Measurements from ENCODE around the gene TRPM3.

The TRPM3 gene

DNA sequence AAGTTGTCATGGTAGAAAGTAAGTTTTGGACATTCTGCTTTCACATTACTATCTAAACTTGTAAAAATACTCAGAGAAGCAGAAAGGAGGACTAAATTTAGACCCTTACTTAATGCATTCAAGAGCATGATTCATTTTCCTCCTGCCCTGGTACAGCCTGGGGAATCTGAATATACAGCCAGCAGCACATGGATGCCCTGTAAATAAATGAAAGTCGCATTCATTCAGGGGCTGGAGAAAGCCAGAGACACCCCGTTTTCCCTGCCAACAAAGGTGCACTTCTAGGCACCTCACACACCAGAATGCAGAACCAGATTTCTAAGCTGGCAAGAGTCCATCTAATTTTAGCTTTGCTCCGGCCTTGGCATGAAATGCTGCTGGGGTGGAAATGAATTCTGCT is 534.2 kb downstream of the TRPM3 start:
- Histone ChIP-seq H3K9me3 (ENCODE audit: control insufficient read depth, insufficient read depth, low read depth, low read length) (no peaks in the 10 kb centered on the region), H3K27ac (ENCODE audit: extremely low read depth, low read depth, low read length) (no peak overlapping the region), H3K36me3 (ENCODE audit: control insufficient read depth in 2 of 2, insufficient read depth in 1 of 2, low read length in 2 of 2) (no peaks in the 10 kb centered on the region), H3K4me3 (ENCODE audit: low read depth, low read length) (no peak overlapping the region), H3K4me1 (ENCODE audit: control insufficient read depth, insufficient read depth, low read length) (no peaks in the 10 kb centered on the region)
- TF ChIP-seq PRDM1 (tag by site-specific recombination; IDR thresholded peaks at IDR 0.05): 0 out of 2 replicates have a peak, but pooled peaks have one; percentile 32
- no peak for TF ChIP-seq SP7 (tag by site-specific recombination; IDR thresholded peaks at IDR 0.05)
- peak; percentile 85 for TF ChIP-seq ZBTB20 (tag by site-specific recombination; IDR thresholded peaks at IDR 0.05)
- TF ChIP-seq ZNF157 (tag by site-specific recombination; IDR thresholded peaks at IDR 0.05): no peak
- ChIA-PET CTCF (interaction anchor here (0.7 kb wide), 1 partner anchor 1873 kb away, joined by 3 read pairs; no protein-coding TSS in a partner anchor), POLR2A (no interaction called here)

DNA sequence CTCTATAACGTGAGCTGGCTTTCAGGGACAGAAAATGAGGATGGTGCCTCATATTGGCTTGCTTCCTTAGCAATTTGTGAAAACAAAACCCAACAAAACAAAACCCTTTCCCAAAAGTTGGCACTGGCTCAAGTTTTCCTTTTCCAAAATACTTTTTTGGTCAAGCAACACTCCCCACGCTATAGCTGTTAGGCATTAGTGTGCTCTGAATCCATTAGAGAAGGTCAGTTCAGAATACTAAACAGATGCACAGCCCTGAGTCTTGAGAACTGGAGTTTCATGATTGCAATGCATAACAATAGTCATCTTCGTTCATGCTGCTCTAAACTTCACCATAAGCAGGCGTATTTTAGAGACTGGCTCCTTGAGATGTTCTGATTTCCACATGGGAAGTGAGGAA is 534.9 kb downstream of the TRPM3 start:
- Histone ChIP-seq H3K36me3 (ENCODE audit: control insufficient read depth in 2 of 2, insufficient read depth in 1 of 2, low read length in 2 of 2) (no peaks in the 10 kb centered on the region), H3K27ac (ENCODE audit: extremely low read depth, low read depth, low read length) (no peak overlapping the region), H3K4me1 (ENCODE audit: control insufficient read depth, insufficient read depth, low read length) (no peaks in the 10 kb centered on the region), H3K9me3 (ENCODE audit: control insufficient read depth, insufficient read depth, low read depth, low read length) (no peaks in the 10 kb centered on the region), H3K4me3 (ENCODE audit: low read depth, low read length) (no peak overlapping the region)
- POLR2A ChIA-PET: no interaction called here
- CTCF ChIA-PET: interaction anchor here (1.4 kb wide), 1 partner anchor 12 kb away, joined by 4 read pairs; no protein-coding TSS in a partner anchor
- TF ChIP-seq ZNF701 (tag by site-specific recombination; IDR thresholded peaks at IDR 0.05) (no peak), ZNF600 (tag by site-specific recombination; IDR thresholded peaks at IDR 0.05) (no peak), ZNF501 (tag by site-specific recombination; IDR thresholded peaks at IDR 0.05) (no peak), ZNF549 (tag by site-specific recombination; IDR thresholded peaks at IDR 0.05) (no peak), WT1 (tag by site-specific recombination; IDR thresholded peaks at IDR 0.05) (no peak), GFI1B (tag by site-specific recombination; IDR thresholded peaks at IDR 0.05) (no peak), ZNF677 (tag by site-specific recombination; IDR thresholded peaks at IDR 0.05) (no peak), ZNF48 (tag by site-specific recombination; IDR thresholded peaks at IDR 0.05) (no peak)
- TF ChIP-seq, protein P1, sequence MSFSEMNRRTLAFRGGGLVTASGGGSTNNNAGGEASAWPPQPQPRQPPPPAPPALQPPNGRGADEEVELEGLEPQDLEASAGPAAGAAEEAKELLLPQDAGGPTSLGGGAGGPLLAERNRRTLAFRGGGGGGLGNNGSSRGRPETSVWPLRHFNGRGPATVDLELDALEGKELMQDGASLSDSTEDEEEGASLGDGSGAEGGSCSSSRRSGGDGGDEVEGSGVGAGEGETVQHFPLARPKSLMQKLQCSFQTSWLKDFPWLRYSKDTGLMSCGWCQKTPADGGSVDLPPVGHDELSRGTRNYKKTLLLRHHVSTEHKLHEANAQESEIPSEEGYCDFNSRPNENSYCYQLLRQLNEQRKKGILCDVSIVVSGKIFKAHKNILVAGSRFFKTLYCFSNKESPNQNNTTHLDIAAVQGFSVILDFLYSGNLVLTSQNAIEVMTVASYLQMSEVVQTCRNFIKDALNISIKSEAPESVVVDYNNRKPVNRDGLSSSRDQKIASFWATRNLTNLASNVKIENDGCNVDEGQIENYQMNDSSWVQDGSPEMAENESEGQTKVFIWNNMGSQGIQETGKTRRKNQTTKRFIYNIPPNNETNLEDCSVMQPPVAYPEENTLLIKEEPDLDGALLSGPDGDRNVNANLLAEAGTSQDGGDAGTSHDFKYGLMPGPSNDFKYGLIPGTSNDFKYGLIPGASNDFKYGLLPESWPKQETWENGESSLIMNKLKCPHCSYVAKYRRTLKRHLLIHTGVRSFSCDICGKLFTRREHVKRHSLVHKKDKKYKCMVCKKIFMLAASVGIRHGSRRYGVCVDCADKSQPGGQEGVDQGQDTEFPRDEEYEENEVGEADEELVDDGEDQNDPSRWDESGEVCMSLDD (tag by site-specific recombination; IDR thresholded peaks at IDR 0.05): no peak
- TF ChIP-seq, protein P2, sequence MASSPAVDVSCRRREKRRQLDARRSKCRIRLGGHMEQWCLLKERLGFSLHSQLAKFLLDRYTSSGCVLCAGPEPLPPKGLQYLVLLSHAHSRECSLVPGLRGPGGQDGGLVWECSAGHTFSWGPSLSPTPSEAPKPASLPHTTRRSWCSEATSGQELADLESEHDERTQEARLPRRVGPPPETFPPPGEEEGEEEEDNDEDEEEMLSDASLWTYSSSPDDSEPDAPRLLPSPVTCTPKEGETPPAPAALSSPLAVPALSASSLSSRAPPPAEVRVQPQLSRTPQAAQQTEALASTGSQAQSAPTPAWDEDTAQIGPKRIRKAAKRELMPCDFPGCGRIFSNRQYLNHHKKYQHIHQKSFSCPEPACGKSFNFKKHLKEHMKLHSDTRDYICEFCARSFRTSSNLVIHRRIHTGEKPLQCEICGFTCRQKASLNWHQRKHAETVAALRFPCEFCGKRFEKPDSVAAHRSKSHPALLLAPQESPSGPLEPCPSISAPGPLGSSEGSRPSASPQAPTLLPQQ (tag by site-specific recombination; IDR thresholded peaks at IDR 0.05): no peak
- TF ChIP-seq, protein P3, sequence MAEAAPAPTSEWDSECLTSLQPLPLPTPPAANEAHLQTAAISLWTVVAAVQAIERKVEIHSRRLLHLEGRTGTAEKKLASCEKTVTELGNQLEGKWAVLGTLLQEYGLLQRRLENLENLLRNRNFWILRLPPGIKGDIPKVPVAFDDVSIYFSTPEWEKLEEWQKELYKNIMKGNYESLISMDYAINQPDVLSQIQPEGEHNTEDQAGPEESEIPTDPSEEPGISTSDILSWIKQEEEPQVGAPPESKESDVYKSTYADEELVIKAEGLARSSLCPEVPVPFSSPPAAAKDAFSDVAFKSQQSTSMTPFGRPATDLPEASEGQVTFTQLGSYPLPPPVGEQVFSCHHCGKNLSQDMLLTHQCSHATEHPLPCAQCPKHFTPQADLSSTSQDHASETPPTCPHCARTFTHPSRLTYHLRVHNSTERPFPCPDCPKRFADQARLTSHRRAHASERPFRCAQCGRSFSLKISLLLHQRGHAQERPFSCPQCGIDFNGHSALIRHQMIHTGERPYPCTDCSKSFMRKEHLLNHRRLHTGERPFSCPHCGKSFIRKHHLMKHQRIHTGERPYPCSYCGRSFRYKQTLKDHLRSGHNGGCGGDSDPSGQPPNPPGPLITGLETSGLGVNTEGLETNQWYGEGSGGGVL (tag by site-specific recombination; IDR thresholded peaks at IDR 0.05): no peak
- TF ChIP-seq, protein P4, sequence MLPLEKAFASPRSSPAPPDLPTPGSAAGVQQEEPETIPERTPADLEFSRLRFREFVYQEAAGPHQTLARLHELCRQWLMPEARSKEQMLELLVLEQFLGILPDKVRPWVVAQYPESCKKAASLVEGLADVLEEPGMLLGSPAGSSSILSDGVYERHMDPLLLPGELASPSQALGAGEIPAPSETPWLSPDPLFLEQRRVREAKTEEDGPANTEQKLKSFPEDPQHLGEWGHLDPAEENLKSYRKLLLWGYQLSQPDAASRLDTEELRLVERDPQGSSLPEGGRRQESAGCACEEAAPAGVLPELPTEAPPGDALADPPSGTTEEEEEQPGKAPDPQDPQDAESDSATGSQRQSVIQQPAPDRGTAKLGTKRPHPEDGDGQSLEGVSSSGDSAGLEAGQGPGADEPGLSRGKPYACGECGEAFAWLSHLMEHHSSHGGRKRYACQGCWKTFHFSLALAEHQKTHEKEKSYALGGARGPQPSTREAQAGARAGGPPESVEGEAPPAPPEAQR (tag by site-specific recombination; IDR thresholded peaks at IDR 0.05): no peak
- TF ChIP-seq, protein P5, sequence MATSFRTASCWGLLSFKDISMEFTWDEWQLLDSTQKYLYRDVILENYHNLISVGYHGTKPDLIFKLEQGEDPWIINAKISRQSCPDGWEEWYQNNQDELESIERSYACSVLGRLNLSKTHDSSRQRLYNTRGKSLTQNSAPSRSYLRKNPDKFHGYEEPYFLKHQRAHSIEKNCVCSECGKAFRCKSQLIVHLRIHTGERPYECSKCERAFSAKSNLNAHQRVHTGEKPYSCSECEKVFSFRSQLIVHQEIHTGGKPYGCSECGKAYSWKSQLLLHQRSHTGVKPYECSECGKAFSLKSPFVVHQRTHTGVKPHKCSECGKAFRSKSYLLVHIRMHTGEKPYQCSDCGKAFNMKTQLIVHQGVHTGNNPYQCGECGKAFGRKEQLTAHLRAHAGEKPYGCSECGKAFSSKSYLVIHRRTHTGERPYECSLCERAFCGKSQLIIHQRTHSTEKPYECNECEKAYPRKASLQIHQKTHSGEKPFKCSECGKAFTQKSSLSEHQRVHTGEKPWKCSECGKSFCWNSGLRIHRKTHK (tag by site-specific recombination; IDR thresholded peaks at IDR 0.05): no peak
- TF ChIP-seq, protein P6, sequence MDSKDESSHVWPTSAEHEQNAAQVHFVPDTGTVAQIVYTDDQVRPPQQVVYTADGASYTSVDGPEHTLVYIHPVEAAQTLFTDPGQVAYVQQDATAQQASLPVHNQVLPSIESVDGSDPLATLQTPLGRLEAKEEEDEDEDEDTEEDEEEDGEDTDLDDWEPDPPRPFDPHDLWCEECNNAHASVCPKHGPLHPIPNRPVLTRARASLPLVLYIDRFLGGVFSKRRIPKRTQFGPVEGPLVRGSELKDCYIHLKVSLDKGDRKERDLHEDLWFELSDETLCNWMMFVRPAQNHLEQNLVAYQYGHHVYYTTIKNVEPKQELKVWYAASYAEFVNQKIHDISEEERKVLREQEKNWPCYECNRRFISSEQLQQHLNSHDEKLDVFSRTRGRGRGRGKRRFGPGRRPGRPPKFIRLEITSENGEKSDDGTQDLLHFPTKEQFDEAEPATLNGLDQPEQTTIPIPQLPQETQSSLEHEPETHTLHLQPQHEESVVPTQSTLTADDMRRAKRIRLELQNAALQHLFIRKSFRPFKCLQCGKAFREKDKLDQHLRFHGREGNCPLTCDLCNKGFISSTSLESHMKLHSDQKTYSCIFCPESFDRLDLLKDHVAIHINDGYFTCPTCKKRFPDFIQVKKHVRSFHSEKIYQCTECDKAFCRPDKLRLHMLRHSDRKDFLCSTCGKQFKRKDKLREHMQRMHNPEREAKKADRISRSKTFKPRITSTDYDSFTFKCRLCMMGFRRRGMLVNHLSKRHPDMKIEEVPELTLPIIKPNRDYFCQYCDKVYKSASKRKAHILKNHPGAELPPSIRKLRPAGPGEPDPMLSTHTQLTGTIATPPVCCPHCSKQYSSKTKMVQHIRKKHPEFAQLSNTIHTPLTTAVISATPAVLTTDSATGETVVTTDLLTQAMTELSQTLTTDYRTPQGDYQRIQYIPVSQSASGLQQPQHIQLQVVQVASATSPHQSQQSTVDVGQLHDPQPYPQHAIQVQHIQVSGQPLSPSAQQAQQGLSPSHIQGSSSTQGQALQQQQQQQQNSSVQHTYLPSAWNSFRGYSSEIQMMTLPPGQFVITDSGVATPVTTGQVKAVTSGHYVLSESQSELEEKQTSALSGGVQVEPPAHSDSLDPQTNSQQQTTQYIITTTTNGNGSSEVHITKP (tag by site-specific recombination; IDR thresholded peaks at IDR 0.05): no peak
